Activated CD8-positive, alpha-beta T cell treated with anti-CD3 and anti-CD28 coated beads for 36 hours (primary cell): Measurements from ENCODE around the gene PCDH1. TPM values are rescaled to one million over a fixed set of nuclear protein-coding genes. Genes with fewer than 3 reads are reported as not detected.

ENCODE experiments used
- ATAC-seq: fragments of 200-7000 bp; cut with Tn5 transposase; one replicate; pipeline ENCODE4 v1.10.0; 2021; ENCODE audit warnings: mild to moderate bottlenecking, moderate library complexity
- CTCF ChIA-PET: fragments of 350-600 bp; sonication (Branson Sonifier 250); formaldehyde crosslinking; loops from one replicate; lab custom pipeline; 2021; ENCODE audit warnings: antibody characterized with exemption; lab: Charles Lee
- POLR2A ChIA-PET: fragments of 350-600 bp; sonication (Branson Sonifier 250); formaldehyde crosslinking; loops from one replicate; lab custom pipeline; 2021; ENCODE audit warnings: antibody characterized with exemption; lab: Charles Lee
- DNase-seq: peaks from one replicate; pipeline ENCODE4 v3.0.0-alpha.2; 2020
- H3K27ac Mint-ChIP-seq: one replicate; pipeline ENCODE4 v1.8.0; 2021; ENCODE audit warnings: mild to moderate bottlenecking, mixed read lengths
- H3K27me3 Mint-ChIP-seq: one replicate; pipeline ENCODE4 v1.8.0; 2021; ENCODE audit warnings: mixed read lengths
- H3K36me3 Mint-ChIP-seq: one replicate; pipeline ENCODE4 v1.8.0; 2021; ENCODE audit warnings: low read depth, mixed read lengths
- H3K4me1 Mint-ChIP-seq: one replicate; pipeline ENCODE4 v1.8.0; 2021; ENCODE audit warnings: low read depth, mixed read lengths
- H3K4me3 Mint-ChIP-seq: one replicate; pipeline ENCODE4 v1.8.0; 2021; ENCODE audit warnings: mild to moderate bottlenecking, moderate library complexity, mixed read lengths
- H3K9me3 Mint-ChIP-seq: one replicate; pipeline ENCODE4 v1.8.0; 2021; ENCODE audit warnings: mixed read lengths
- CTCF ChIP-seq: fragments of 200-600 bp; IDR thresholded peaks from one replicate; pipeline ENCODE4 v1.8.0; 2022; ENCODE audit warnings: antibody characterized with exemption, mild to moderate bottlenecking
- intact Hi-C: fragments of 100-400 bp; cut with micrococcal nuclease; formaldehyde crosslinking; loops from one replicate; pipeline ENCODE4 v1.10.0; 2022
- total RNA-seq, 2 experiments: library from RNA; stranded (reverse); gene quantifications; one replicate each; pipeline ENCODE4 v1.2.3, GENCODE V29; 2021

The PCDH1 gene
- total RNA-seq, 2 experiments from 2014 or later, result 0.87 TPM; not detected in 1

DNA sequence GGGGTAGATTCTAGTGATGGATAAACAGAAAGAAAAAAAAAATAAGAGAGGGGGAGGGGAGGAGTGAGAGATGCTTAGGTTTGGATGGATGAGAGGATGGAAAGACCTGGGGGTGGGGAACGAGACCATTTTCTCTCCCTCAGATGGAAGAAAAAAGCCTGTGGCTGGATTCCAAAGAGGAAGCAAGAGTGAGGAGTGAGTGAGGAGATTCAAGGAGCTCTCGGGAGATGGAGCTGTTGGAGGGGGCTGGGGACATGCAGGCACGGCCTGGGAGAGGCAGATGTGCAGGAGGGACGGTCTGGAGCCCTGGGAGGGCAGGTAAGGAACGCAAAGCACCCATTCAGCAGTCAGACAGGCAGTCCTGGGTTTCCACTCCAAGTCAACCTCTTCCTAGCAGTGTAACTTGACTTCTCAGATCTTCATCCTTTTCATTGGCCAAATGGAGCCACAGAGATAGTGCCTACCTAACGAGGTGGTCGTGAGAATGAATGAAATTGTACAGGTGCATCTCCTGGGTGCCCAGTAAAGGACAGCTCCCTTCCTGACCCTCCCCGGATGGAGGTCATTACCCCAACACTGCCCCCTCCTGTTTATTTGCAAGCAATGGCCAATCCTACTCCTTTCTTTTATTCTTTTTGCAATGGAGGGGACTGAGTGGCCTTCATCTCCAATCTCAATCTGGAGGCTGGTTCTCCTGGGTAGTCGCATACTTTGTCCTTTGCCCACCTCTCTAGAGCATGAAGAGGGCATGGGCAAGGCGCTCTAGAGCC, 52.2 kb downstream of the PCDH1 start:
- no peaks in the 10 kb centered on the region for H3K27me3 Mint-ChIP-seq
- CTCF ChIA-PET, result interaction anchor here (0.6 to 4.9 kb wide), 14 partner anchors 9 to 1660 kb away, joined by 3 to 35 read pairs (median 4); partner anchors contain the start of gene PCDH1
- peak; percentile 20 for DNase-seq
- H3K27ac Mint-ChIP-seq, result no peak overlapping the region
- H3K9me3 Mint-ChIP-seq, result no peaks in the 10 kb centered on the region
- ATAC-seq, result peak; percentile 53
- no peaks in the 10 kb centered on the region for H3K4me1 Mint-ChIP-seq
- TF ChIP-seq CTCF, result peak; percentile 38
- POLR2A ChIA-PET, result interaction anchor here (1.3 kb wide), 1 partner anchor 14 kb away, joined by 3 read pairs; no protein-coding TSS in a partner anchor
- H3K4me3 Mint-ChIP-seq, result no peak overlapping the region
- H3K36me3 Mint-ChIP-seq, result no peaks in the 10 kb centered on the region
- intact Hi-C loops, result no loop called here

GRCh38 chr5:141825241-141825671, 53.0 kb downstream of the PCDH1 start:
- no peaks in the 10 kb centered on the region for H3K27me3 Mint-ChIP-seq
- no peak for TF ChIP-seq CTCF
- CTCF ChIA-PET, result interaction anchor here (0.6 to 4.9 kb wide), 10 partner anchors 10 to 509 kb away, joined by 3 to 35 read pairs (median 4); partner anchors contain the start of gene PCDH1
- H3K27ac Mint-ChIP-seq, result no peak overlapping the region
- POLR2A ChIA-PET, result interaction anchor here (0.8 to 1.3 kb wide), 3 partner anchors 14 to 142 kb away, joined by 3 to 4 read pairs (median 3); partner anchors contain the start of gene DELE1
- H3K36me3 Mint-ChIP-seq, result no peaks in the 10 kb centered on the region
- intact Hi-C loops, result no loop called here
- no peak for DNase-seq
- no peak overlapping the region for H3K4me3 Mint-ChIP-seq
- no peaks in the 10 kb centered on the region for H3K9me3 Mint-ChIP-seq
- no peaks in the 10 kb centered on the region for H3K4me1 Mint-ChIP-seq
- ATAC-seq, result no peak

GRCh38 chr5:141824717-141825116, 53.5 kb downstream of the PCDH1 start:
- no peak for ATAC-seq
- no peak overlapping the region for H3K4me3 Mint-ChIP-seq
- DNase-seq, result no peak
- no peaks in the 10 kb centered on the region for H3K9me3 Mint-ChIP-seq
- no peak for TF ChIP-seq CTCF
- intact Hi-C loops, result no loop called here
- no peaks in the 10 kb centered on the region for H3K4me1 Mint-ChIP-seq
- H3K36me3 Mint-ChIP-seq, result no peaks in the 10 kb centered on the region
- no peaks in the 10 kb centered on the region for H3K27me3 Mint-ChIP-seq
- ChIA-PET POLR2A (interaction anchor here (0.8 to 1.3 kb wide), 3 partner anchors 13 to 142 kb away, joined by 3 to 4 read pairs (median 3); partner anchors contain the start of gene DELE1), CTCF (interaction anchor here (0.6 to 4.9 kb wide), 9 partner anchors 9 to 508 kb away, joined by 3 to 35 read pairs (median 4); partner anchors contain the start of gene PCDH1)
- H3K27ac Mint-ChIP-seq, result no peak overlapping the region

DNA sequence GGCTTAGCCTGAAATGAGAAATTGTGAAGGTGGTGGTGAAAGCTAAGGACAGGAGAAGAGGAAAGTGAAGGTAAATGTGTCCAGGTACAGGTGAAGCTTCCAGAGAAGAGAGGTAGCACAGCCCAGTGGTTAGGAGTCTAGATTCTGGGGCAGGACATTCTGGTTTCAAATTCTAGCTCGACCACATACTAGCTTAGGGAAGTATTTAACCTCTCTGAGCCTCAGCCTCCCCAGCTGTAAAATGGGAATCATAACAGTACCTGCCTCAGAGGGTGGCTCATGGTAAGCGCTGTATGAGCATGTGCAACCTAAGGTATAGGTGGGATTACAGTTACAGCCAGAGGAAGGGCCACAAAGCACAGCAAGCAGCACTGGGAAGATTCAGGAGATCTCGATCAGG, 55.2 kb downstream of the PCDH1 start:
- POLR2A ChIA-PET, result no interaction called here
- Mint-ChIP-seq H3K4me3 (no peak overlapping the region), H3K27ac (no peak overlapping the region), H3K9me3 (no peaks in the 10 kb centered on the region), H3K27me3 (no peaks in the 10 kb centered on the region), H3K4me1 (no peaks in the 10 kb centered on the region), H3K36me3 (no peaks in the 10 kb centered on the region)
- ATAC-seq, result no peak
- CTCF ChIA-PET, result interaction anchor here (0.7 to 4.9 kb wide), 5 partner anchors 9 to 159 kb away, joined by 3 to 30 read pairs (median 6); partner anchors contain the start of gene PCDH1
- intact Hi-C loops, result no loop called here
- DNase-seq, result no peak
- TF ChIP-seq CTCF, result no peak

- intact Hi-C loops, result no loop called here
- ChIA-PET POLR2A (no interaction called here), CTCF (interaction anchor here (0.9 to 4.9 kb wide), 7 partner anchors 10 to 158 kb away, joined by 3 to 30 read pairs (median 6); partner anchors contain the start of gene PCDH1)
- DNase-seq (no peak), ATAC-seq (no peak)
- no peak overlapping the region for H3K27ac Mint-ChIP-seq
- TF ChIP-seq CTCF, result no peak
- H3K36me3 Mint-ChIP-seq, result no peaks in the 10 kb centered on the region
- no peaks in the 10 kb centered on the region for H3K9me3 Mint-ChIP-seq
- H3K4me3 Mint-ChIP-seq, result no peak overlapping the region
- H3K27me3 Mint-ChIP-seq, result no peaks in the 10 kb centered on the region
- no peaks in the 10 kb centered on the region for H3K4me1 Mint-ChIP-seq
These were observed 56.1 kb downstream of the PCDH1 start for GRCh38 chr5:141822144-141822543.
